RPMI7951 (cell line): Measurements from ENCODE around the gene LRRC55. TPM values are rescaled to one million over a fixed set of nuclear protein-coding genes. Genes with fewer than 3 reads are reported as not detected.
A peak's percentile ranks its signal among the peaks of the same experiment; 100 is the strongest.

Source experiments
- DNase-seq: peaks from one replicate; pipeline ENCODE4 v3.0.0-alpha.2; 2012; ENCODE audit warnings: low read depth
- total RNA-seq: library from RNA; depleted of rRNA; stranded (reverse); fragments of >200 nt; shearing (Covaris generic); gene quantifications from 2 replicates; pipeline ENCODE4 v1.2.3, GENCODE V29; 2014

Gene LRRC55
- total RNA-seq, 1 experiment from 2014 or later, result not detected

DNA sequence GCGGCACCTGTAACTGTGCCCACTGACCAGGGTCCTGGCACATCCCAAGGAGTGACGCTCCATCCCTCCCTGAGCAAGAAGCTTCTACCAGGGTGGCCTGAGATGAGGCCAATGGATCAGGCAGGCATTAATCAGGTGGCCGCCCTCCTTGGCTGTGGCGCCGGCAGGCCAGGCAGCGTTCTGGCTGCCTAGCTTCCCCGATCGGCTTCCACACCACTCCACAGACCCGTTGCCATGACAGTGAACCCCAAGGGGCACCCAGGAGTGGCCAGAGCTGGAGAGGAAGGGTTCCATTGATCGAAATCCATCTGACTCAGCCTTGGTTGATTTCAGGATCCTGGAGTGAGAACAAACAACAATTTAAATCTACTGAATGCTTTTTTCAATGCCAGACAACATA lies 20.5 kb downstream of the LRRC55 start:
- DNase-seq, result no peak

GRCh38 chr11:57203359-57203758 lies 21.6 kb downstream of the LRRC55 start:
- peak; percentile 2 for DNase-seq

- no peak for DNase-seq
Measured at GRCh38 chr11:57203882-57204480, 22.2 kb downstream of the LRRC55 start.

DNA sequence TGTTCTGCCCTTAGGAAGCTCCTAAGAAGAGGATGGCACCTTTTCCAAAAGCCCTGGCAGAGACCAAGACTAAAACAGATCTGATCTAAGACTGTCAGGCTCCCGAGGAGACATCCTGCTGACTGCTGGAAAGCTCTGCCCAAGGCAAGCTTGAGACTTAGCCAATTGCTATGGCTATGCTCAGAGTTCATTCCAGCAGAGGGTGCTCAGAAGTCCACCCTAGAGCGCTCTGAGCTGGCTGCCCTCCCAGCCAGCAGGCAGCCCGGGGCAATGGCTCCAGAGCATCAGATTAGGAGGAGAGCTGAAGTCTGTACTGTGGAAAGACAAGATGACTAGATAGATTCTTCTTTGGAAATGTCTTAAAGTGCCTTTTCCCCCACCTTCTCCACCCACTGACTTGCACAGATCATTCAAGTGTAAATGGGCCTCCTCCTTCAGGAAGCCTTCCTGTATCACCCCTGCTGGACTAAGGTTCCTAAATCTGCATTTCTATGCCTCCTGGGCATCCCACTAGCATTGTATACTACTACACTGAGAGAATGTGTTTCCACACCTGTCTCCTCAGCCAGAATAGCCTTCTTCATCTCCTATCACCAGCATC lies 23.4 kb downstream of the LRRC55 start:
- DNase-seq, result peak; percentile 18

DNA sequence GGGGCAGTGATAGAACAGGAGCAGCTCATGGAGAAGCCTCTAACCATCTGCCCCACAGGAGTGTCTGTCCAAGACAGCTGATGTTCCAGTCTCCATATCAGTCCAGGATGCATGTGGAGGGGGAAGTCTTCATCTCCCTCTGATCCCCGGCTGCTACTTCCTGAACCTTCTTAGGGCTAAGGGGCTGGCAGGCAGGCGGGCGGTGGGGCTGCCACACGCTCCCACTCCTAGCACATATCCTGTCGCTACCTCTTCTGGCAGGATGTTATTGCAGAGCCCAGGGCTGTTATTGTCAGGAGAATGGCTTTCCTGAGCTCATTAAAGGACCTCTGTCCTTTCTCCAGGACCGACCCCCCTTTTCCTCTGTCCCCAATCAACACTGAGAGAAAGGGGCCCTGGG lies 25.4 kb downstream of the LRRC55 start:
- no peak for DNase-seq

DNA sequence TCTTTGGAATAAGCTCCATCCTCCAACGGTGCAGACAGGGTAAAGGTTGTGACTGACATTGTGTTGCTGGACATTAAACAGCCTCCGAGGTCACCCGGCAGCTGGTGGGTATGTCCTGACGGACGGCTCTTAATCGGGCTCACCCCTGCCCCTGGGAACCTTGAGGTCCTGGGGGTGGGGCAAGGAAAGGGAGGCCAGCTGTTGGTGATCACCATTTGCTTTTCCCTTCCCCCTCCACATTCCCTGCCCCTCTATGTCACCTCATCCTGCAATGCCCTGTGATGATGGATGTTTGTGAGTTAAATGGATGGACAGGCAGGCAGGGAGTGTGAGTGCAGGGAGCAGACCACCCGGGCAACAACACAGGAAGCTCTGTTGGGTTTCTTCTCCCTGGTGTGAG lies 29.0 kb downstream of the LRRC55 start:
- DNase-seq, result no peak

DNA sequence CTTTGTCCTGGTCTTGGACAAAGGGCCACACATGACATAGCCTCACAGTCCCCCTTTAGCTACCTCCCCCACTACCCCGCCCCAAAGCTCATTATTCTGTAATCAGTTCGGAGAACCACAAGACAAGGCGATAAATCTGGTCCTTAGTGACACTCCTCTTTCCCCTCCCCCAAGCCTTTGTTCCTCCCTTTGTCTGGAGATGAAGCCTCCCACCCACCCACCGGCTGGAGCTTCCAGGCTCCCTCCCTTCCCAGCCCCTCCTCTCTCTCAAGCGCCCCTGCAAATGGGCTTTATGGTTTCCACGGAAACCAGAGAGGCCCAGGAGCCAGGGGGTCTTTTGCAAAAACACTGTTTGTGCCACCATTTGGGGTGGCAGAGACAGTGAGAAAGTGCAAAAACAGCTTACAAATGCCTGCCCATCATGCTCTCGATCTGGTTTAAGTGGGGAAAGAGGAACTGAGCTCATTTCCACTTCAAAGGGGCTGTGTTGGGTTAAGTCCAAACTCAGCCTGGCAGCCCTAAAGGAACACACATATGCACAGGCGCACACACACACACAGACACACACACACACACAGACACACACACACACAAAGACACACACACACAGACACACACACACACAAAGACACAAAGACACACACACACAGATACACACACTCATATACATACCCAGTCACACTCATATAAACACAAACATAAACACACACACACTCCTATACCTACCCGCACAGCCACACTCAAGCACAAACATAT lies 31.8 kb downstream of the LRRC55 start:
- no peak for DNase-seq

DNA sequence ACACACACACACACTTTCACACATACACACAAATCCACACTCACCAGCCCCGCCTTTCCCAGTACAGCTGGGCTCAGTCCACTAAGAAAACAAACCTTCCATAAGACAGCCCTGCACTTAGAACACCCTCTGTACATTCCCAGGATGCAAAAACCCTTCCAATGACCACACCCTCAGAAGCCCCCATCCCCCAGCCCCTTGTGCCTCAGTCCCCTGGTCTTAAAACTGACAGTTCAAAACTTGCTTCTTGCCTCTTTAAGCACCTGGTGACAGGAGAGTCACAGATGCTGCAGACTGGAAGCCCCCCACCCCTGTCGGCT lies 32.3 kb downstream of the LRRC55 start:
- no peak for DNase-seq

- no peak for DNase-seq
Measured at GRCh38 chr11:57214494-57214893, 32.7 kb downstream of the LRRC55 start.

- no peak for DNase-seq
Measured at GRCh38 chr11:57216463-57216862, 34.7 kb downstream of the LRRC55 start.

GRCh38 chr11:57217053-57217452 lies 35.3 kb downstream of the LRRC55 start:
- DNase-seq, result no peak

DNA sequence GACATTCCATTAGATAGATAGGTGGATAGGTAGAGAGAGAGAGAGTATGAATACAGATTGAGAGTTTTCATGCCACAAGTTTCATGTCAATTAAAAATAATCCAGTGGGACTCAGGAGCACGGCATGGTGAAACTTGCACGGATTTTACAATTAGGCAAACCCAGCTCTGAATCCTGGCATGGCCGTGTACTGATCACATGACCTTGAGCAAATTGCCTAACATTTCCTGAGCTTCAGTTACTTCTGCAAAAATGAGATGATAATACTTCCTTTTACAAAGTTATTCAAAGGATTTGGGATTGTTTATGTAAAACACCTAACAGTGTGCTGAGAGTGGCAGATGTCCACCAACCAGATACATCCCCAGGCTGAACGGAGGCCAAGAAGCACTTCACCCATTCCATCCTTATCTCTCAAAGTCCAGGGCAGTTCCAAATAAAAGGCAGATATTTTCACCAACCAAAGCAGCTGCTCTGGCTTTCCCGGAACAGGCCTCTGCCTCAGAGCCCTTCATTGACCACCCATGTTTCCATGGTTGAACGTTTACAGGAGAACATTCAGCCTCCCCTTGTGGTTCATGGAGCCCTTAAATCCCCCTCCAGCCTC lies 37.4 kb downstream of the LRRC55 start:
- no peak for DNase-seq

- DNase-seq, result no peak
Measured at GRCh38 chr11:57222239-57222638, 40.5 kb downstream of the LRRC55 start.

DNA sequence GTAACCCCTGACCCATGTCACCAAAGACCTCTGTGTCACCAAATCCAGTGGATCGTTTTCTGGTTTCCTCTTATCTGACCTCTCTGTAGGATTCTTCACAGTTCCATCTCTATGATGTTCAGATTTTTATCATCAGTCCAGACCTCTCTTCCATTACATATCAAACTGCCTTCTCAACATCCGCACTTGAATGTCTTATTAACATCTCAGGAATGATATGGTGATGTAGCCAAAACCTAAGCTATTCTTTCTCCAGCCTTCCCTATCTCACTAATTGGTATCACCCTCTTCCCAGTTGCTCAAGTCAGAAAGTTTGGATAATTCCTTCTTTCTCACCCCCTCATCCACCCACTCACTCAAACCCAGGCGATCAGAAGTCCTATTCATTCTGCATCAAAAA lies 41.8 kb downstream of the LRRC55 start:
- DNase-seq, result no peak

GRCh38 chr11:57224128-57224527 lies 42.4 kb downstream of the LRRC55 start:
- no peak for DNase-seq

DNA sequence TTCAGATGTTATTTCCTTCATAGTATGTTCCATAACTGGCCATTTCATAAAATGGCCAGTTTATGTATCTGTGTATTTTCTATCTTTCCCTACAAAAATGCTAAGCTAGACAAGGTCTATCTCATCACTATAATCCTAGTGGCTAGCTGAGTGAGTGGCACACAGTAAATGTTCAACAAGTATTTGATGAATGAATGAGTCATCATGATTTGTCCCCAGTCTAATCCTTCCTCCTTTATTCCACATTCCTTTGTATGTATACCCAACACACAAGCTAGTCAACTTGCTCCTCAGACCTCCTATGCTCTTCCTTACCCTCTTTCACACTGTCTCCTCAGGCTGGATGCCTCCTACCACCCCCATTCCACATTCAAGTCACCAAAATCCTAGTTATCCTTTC lies 42.8 kb downstream of the LRRC55 start:
- DNase-seq, result no peak

DNA sequence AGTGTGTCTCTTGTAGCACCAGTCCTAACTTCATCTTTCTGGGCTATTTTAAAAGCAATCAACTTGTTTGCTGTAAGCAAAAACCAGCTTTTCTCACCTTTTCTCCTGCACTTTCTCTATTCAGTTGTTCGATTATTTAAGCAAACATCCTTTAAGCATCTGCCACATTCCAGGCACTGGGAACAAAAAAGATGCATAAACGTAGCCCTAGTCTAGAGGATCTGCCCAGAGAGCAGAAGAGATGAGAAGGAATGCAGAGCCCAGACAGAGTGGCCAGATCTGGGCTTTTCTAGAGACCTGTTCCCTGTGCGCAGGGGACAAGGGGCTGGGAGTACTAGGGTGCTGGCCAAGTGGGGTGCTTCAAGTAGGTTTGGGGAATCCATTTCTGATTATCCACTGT lies 46.8 kb downstream of the LRRC55 start:
- DNase-seq, result no peak

GRCh38 chr11:57230316-57230715 lies 48.6 kb downstream of the LRRC55 start:
- no peak for DNase-seq

DNA sequence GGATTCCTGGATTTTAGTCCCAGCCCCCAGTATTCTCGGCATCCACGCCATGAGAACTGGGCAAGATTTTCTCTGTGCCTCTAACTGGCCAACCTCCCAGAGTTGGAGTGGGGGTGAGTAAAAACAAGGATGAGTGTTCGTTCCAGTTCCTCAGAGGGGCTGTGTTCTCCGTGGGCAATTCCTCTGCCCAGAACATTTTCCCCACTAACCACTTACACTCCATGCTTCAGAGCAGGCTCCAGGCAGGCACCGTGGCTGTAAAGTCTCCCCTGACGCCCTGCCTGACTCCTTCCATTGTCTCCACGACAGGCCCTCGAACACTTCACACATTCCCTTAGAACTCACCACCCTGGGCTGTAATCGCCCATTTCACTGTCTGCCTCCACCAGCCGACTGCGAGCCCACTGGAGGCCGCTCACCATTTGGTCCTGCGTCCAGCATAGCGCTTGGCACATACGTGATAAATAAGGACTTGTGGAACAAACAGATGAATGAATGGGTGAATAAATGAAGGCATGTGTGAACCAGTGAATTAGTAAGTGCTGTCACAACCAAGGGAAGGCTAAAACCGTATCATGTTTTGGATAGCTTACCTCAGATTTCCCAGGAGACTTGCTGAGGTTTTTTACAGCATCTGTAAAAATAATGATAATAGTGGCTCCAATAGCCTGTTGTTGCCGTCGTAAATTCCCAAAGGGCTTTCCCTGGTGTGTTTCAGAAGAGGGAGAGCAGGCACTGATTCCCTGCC lies 49.2 kb downstream of the LRRC55 start:
- DNase-seq, result no peak

DNA sequence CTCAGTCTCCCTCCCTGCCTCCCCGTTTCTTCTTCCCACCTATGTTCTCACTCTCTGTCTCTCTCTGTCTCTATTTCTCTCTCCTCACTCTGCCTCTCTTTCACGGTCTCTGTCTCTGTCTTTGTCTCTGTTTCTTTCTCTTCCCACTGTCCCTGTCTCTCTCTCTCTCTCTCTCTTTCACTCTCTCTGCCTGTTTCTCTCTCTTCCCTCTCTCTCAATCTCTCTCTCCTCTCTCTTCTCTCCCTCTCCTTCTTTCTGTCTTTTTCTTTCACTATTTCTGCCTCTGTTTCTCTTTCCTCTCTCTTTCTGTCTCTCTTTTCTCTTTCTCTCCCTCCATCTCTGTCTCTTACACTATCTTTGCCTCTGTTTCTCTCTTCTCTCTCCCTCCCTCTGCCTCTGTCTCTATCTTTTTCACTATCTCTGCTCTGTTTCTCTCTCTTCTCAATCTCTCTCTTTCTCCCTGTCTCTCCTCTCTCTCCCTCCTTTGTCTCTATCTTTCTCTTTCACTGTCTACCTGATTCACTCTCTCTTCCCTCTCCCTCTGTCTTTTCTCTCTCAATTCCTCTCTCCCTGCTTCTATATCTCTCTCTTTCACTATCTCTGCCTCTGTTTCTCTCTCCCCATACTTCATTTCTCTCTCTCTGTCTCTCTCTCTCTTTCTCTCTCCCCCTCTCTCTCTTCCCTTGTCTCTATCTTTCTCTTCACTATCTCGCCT lies 49.9 kb downstream of the LRRC55 start:
- no peak for DNase-seq

- no peak for DNase-seq
Measured at GRCh38 chr11:57233702-57234101, 51.9 kb downstream of the LRRC55 start.
